Measurements from ENCODE around the gene LRRC23.

LRRC23 gene

DNA sequence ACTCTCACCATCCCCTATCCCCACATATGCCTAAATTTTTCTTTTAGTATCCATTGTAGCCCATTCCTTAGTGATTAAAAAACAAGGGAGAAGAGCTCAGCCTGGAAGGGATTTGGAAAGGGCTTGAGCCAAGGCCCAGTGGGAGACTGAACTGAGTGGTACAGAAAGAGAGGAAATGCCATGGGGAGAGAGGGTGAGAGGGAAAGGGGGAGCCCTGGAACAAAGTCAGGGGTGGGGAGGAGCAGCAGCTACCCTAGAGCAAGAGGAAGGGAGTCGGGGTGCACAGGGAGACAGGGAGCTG lies 20.6 kb downstream of the LRRC23 start:
- TF ChIP-seq, protein P1, sequence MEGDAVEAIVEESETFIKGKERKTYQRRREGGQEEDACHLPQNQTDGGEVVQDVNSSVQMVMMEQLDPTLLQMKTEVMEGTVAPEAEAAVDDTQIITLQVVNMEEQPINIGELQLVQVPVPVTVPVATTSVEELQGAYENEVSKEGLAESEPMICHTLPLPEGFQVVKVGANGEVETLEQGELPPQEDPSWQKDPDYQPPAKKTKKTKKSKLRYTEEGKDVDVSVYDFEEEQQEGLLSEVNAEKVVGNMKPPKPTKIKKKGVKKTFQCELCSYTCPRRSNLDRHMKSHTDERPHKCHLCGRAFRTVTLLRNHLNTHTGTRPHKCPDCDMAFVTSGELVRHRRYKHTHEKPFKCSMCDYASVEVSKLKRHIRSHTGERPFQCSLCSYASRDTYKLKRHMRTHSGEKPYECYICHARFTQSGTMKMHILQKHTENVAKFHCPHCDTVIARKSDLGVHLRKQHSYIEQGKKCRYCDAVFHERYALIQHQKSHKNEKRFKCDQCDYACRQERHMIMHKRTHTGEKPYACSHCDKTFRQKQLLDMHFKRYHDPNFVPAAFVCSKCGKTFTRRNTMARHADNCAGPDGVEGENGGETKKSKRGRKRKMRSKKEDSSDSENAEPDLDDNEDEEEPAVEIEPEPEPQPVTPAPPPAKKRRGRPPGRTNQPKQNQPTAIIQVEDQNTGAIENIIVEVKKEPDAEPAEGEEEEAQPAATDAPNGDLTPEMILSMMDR (IDR thresholded peaks at IDR 0.05; ENCODE audit: low read depth, low read length, missing control alignments), result no peak
- in situ Hi-C loops (cut with HindIII; ENCODE audit: low sequenced_read_pairs), result no loop called here
- DNase-seq (ENCODE audit: low read depth), result no peak
- peak overlapping the region; percentile 96 for H3K4me3 ChIP-seq (ENCODE audit: low read depth, low read length)

DNA sequence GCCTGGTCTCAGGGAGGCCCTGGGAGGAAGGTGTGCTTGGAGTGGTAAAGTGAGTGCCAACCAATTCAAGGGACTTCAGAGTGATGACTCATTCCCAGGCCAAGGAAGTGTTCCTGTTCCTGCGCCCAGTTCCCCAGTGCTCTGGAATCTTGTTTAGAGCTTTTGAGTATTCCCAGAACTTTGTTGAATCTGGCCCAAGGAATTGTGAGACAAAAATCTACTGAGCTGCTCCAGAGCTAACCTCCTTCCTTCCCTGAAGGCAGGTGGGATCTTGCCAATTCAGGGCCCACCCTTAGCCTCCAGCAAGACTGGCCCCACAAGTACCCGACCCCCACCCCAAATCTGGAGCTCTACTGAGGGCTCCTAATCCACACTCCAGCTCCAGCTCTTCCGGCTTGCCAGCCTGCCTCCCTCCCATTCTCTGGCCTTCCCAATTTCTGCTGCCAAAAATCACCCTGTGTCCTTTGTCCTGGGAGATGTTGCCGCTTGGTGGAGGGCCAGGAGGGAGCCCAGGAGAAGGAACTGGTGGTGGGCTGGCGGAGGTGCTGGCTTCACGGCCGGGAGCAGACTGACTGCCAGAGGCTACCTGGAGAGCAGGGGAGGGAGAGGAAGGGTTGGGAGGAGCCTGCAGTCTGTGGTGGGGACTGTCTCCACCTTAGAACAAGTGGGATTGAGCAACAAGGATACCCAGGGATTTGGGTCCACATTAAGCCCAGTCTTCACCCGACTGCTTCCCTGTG lies 21.1 kb downstream of the LRRC23 start:
- no peak for DNase-seq (ENCODE audit: low read depth)
- in situ Hi-C loops (cut with HindIII; ENCODE audit: low sequenced_read_pairs), result no loop called here
- TF ChIP-seq, protein P1 (IDR thresholded peaks at IDR 0.05; ENCODE audit: low read depth, low read length, missing control alignments), result no peak
- peak overlapping the region; percentile 96 for H3K4me3 ChIP-seq (ENCODE audit: low read depth, low read length)

DNA sequence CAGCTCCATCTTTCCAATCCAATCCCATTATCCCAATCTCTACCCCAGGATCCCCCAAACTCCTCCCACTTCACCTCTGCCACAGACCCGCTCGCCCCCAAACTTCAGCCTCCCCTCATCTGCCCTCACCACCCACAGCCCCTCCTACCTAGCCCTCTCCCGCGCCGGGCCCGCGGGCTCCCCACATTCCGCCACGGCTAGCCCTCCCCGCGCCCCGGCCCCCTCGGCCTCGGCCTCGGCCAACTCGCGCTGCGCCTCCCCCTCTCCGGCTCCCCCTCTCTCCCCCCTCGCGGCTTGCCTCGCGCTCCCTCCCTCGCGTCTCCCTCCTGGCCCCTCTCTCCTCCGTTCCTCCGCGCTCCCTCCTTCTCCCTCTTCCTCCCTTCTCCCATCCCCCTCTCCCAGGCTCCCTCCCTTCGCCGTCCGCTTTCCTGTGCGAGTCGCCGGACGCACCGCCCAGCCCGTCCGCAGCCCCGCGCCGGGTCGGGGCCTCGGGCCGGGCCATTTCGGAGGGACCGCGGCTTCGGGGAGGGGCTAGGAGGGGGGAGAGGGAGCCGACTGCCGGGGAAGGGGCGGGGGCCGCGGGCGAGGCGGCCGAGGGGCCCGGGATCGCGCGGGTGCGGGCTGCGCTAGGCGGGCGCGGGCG lies 22.9 kb downstream of the LRRC23 start, which contains the start of gene ATN1:
Gene ATN1, plus strand, starts transcription at position 581 of the 643 bp plus-strand sequence. CDS start 6,043 bp downstream, outside the sequence.
- H3K4me3 ChIP-seq (ENCODE audit: low read depth, low read length), result peak within 1 kb of the TSS; percentile 96
- in situ Hi-C loops (cut with HindIII; ENCODE audit: low sequenced_read_pairs), result no loop called here
- TF ChIP-seq, protein P1 (IDR thresholded peaks at IDR 0.05; ENCODE audit: low read depth, low read length, missing control alignments), result no peak
- no peak for DNase-seq (ENCODE audit: low read depth)

DNA sequence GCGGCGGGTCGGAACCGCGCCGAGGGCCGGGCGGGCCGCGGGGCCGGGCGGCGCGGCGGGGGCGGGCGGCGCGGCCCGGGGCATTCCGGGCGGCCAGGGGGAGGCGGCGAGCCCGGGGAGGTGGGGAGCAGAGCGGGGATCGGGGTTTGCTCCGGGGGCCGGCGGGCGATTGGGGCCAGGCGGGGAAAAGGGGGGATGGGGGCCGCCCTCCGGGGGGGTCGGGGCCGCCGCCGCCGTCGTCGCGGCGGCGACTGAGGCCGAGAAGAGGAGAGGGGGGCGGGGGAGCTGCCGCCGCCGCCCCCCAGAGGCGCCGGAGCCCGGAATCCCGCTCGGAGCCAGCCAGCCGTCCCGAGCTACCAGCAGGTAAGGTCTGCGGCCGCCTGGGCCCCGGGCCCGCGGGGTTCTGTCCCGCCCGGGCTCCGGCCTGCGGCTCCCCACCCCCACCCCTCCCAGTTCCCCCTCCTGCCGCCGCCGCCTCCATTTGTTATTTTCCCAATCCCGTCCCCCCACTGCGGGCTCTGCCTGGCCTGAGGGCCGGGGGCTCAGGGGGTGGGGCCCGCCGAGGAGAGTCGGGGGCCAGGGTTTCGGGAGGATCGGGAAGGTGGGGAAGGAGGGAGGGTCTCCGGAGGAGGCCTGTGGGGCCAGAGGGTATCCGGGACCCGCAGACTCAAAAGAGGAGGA lies 23.5 kb downstream of the LRRC23 start:
- DNase-seq (ENCODE audit: low read depth), result no peak
- in situ Hi-C loops (cut with HindIII; ENCODE audit: low sequenced_read_pairs), result no loop called here
- TF ChIP-seq, protein P1 (IDR thresholded peaks at IDR 0.05; ENCODE audit: low read depth, low read length, missing control alignments), result no peak
- H3K4me3 ChIP-seq (ENCODE audit: low read depth, low read length), result peak overlapping the region; percentile 96

DNA sequence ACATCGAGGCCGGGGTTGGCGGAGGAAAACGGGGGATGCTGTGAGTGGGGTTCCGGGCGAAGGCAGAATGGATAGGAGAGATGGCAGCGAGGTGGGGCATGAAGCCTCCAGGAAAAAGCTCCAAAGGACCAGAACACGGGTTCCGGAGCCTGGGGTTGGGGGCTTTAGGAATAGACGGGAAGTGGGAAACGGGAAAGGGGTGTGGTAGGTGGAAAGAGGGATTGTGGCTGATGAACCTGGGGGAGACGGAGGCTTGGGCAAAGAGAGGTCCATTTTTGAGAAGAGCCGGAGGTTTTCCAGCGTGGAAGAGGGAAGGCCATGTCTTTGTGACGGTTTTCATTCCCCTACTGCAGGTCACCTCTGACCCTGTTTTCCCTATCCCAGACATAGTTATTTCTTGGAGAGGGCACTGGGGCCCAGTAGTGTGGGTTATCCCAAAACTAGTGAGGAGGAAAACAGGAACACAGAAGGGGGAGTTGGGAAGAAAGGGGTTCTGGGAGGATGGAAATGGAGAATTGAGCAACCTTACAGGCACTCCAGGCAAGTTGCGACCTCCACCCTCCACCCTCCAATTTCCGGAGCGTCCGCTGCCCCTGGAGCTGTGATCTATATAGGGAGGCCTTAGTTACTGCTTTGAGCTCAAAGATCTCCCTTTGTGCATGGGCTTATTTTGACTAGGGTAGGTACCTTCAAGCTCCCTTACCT lies 24.2 kb downstream of the LRRC23 start:
- no peak for DNase-seq (ENCODE audit: low read depth)
- TF ChIP-seq, protein P1 (IDR thresholded peaks at IDR 0.05; ENCODE audit: low read depth, low read length, missing control alignments), result no peak
- H3K4me3 ChIP-seq (ENCODE audit: low read depth, low read length), result peak overlapping the region; percentile 96
- in situ Hi-C loops (cut with HindIII; ENCODE audit: low sequenced_read_pairs), result no loop called here
